H1 (cell line): ENCODE data around the gene AMHR2. TPM values are rescaled to one million over a fixed set of nuclear protein-coding genes. Genes with fewer than 3 reads are reported as not detected.

ENCODE experiments used
- CTCF ChIA-PET: fragments of 300-600 bp; sonication (Branson Sonifier 250); formaldehyde crosslinking; loops from one replicate; lab custom pipeline; 2021; ENCODE audit not compliant: partially characterized antibody; lab: Charles Lee
- POLR2A ChIA-PET: fragments of 300-600 bp; sonication (Branson Sonifier 250); formaldehyde crosslinking; loops from one replicate; lab custom pipeline; 2021; ENCODE audit warnings: inconsistent platforms; ENCODE audit not compliant: partially characterized antibody; lab: Charles Lee
- DNase-seq, 2 experiments: peaks; one replicate each; pipeline versions ENCODE4 v3.0.0 to v3.0.0-alpha.2; 2010 to 2022; ENCODE audit warnings: low spot score in 2 of 2, low read depth in 1 of 2, mixed read lengths in 1 of 2
- FAIRE-seq: peaks from 2 replicates; lab custom pipeline; 2011; peaks lifted over from hg19 to GRCh38; lab: Jason Lieb, UNC
- H2AFZ ChIP-seq: 2 replicates; pipeline ENCODE4 v1.8.1; 2012; ENCODE audit warnings: low read length, inconsistent platforms
- H2AK5ac ChIP-seq: 2 replicates; pipeline ENCODE4 v1.6.1; 2013; ENCODE audit warnings: low read depth, low read length
- H2BK120ac ChIP-seq: replicated peaks from 2 replicates; pipeline ENCODE3; 2013; ENCODE audit warnings: low read depth, low read length, inconsistent platforms
- H2BK12ac ChIP-seq: 2 replicates; pipeline ENCODE4 v1.6.1; 2013; ENCODE audit warnings: low read depth, low read length
- H2BK15ac ChIP-seq: 2 replicates; pipeline ENCODE4 v1.6.1; 2013; ENCODE audit warnings: low read length
- H2BK20ac ChIP-seq: 2 replicates; pipeline ENCODE4 v1.6.1; 2013; ENCODE audit warnings: low read length
- H2BK5ac ChIP-seq: 2 replicates; pipeline ENCODE4 v1.6.1; 2013; ENCODE audit warnings: low read depth, low read length
- H3K14ac ChIP-seq: 2 replicates; pipeline ENCODE4 v1.6.1; 2013; ENCODE audit warnings: inconsistent platforms; ENCODE audit not compliant: insufficient read length
- H3K18ac ChIP-seq: 2 replicates; pipeline ENCODE4 v1.6.1; 2013; ENCODE audit warnings: low read length; ENCODE audit errors: extremely low read depth
- H3K23ac ChIP-seq: 2 replicates; pipeline ENCODE4 v1.6.1; 2013; ENCODE audit warnings: inconsistent platforms; ENCODE audit not compliant: insufficient read length
- H3K23me2 ChIP-seq: 2 replicates; pipeline ENCODE4 v1.6.1; 2013; ENCODE audit warnings: low read depth, low read length
- H3K27ac ChIP-seq: 2 replicates; pipeline ENCODE4 v1.6.1; 2011; ENCODE audit warnings: low read depth, low read length, inconsistent platforms
- H3K27me3 ChIP-seq, 4 experiments: replicated peaks in 1 of 4; 1 replicate in 1 of 4; 2 replicates in 3 of 4; pipeline versions ENCODE4 v1.6.1 to v1.8.1; 2011 to 2013; ENCODE audit warnings: low read length in 3 of 4, mild to moderate bottlenecking in 3 of 4, inconsistent platforms in 2 of 4, mixed read lengths in 2 of 4, moderate library complexity in 1 of 4; ENCODE audit not compliant: control insufficient read depth in 3 of 4, insufficient read depth in 3 of 4; ENCODE audit errors: extremely low read depth in 1 of 4
- H3K36me3 ChIP-seq, 4 experiments: 2 replicates each; pipeline versions ENCODE4 v1.6.1 to v1.8.1; 2011 to 2013; ENCODE audit warnings: mild to moderate bottlenecking in 4 of 4, low read length in 3 of 4, moderate library complexity in 2 of 4, control low read depth in 1 of 4, inconsistent platforms in 1 of 4; ENCODE audit not compliant: insufficient read depth in 4 of 4, control insufficient read depth in 2 of 4
- H3K4ac ChIP-seq: replicated peaks from 2 replicates; pipeline ENCODE3; 2013; ENCODE audit warnings: low read length, low read depth, mixed read lengths, inconsistent platforms; ENCODE audit not compliant: insufficient read length
- H3K4me1 ChIP-seq, 4 experiments: replicated peaks in 1 of 4; 1 replicate in 1 of 4; 2 replicates in 3 of 4; pipeline versions ENCODE4 v1.6.1 to v1.8.1; 2011 to 2013; ENCODE audit warnings: low read length in 3 of 4, inconsistent platforms in 2 of 4, mixed read lengths in 1 of 4; ENCODE audit not compliant: insufficient read depth in 4 of 4, control insufficient read depth in 3 of 4
- H3K4me2 ChIP-seq, 2 experiments: 2 replicates each; pipeline versions ENCODE4 v1.6.1 to v1.8.1; 2011 to 2013; ENCODE audit warnings: low read depth in 2 of 2, low read length in 2 of 2, control low read depth in 1 of 2, inconsistent platforms in 1 of 2, mild to moderate bottlenecking in 1 of 2; ENCODE audit not compliant: insufficient read depth in 1 of 2
- H3K4me3 ChIP-seq, 4 experiments: fragments of 200-600, 300-600 bp in 1 of 4; sonication (generic), shearing (Covaris generic), sonication (Bioruptor Twin) in 1 of 4; 2 replicates each; pipeline versions ENCODE4 v1.5.1 to v1.8.1; 2011 to 2016; ENCODE audit warnings: low read length in 4 of 4, low read depth in 3 of 4, control low read depth in 2 of 4, inconsistent platforms in 2 of 4, mild to moderate bottlenecking in 2 of 4, mixed read lengths in 1 of 4, moderate library complexity in 1 of 4; ENCODE audit not compliant: insufficient read depth in 2 of 4; ENCODE audit errors: extremely low read depth in 1 of 4
- H3K56ac ChIP-seq: replicated peaks from 2 replicates; pipeline ENCODE3; 2013; ENCODE audit warnings: low read depth, mild to moderate bottlenecking, mixed read lengths, low read length, inconsistent platforms; ENCODE audit not compliant: insufficient read length
- H3K79me1 ChIP-seq: 2 replicates; pipeline ENCODE4 v1.6.1; 2013; ENCODE audit warnings: low read depth, low read length, control low read depth
- H3K79me2 ChIP-seq, 2 experiments: 2 replicates each; pipeline versions ENCODE4 v1.6.1 to v1.8.1; 2012 to 2013; ENCODE audit warnings: low read length in 2 of 2, mild to moderate bottlenecking in 2 of 2, inconsistent platforms in 1 of 2; ENCODE audit not compliant: insufficient read depth in 2 of 2, control insufficient read depth in 1 of 2
- H3K9ac ChIP-seq, 4 experiments: replicated peaks in 1 of 4; 1 replicate in 1 of 4; 2 replicates in 3 of 4; pipeline versions ENCODE4 v1.6.1 to v1.8.1; 2011 to 2013; ENCODE audit warnings: low read depth in 3 of 4, low read length in 3 of 4, control low read depth in 2 of 4, mild to moderate bottlenecking in 2 of 4, moderate library complexity in 2 of 4, inconsistent platforms in 1 of 4; ENCODE audit errors: extremely low read depth in 1 of 4
- H3K9me3 ChIP-seq, 2 experiments: 2 replicates each; pipeline versions ENCODE4 v1.6.1 to v1.8.1; 2012 to 2013; ENCODE audit warnings: mild to moderate bottlenecking in 2 of 2, moderate library complexity in 2 of 2, control low read depth in 1 of 2, inconsistent platforms in 1 of 2, low read depth in 1 of 2, low read length in 1 of 2, mixed read lengths in 1 of 2; ENCODE audit not compliant: insufficient read depth in 2 of 2
- H4K20me1 ChIP-seq, 2 experiments: replicated peaks in 1 of 2; 2 replicates each; pipeline versions ENCODE3 to v1.8.1; 2011 to 2013; ENCODE audit warnings: inconsistent platforms in 2 of 2, low read length in 2 of 2, mild to moderate bottlenecking in 1 of 2; ENCODE audit not compliant: insufficient read depth in 2 of 2, control insufficient read depth in 1 of 2
- H4K5ac ChIP-seq: 2 replicates; pipeline ENCODE4 v1.6.1; 2013; ENCODE audit warnings: low read length, low read depth, mixed read lengths, inconsistent platforms; ENCODE audit not compliant: insufficient read length
- H4K8ac ChIP-seq: 2 replicates; pipeline ENCODE4 v1.8.0; 2013; ENCODE audit warnings: mild to moderate bottlenecking, moderate library complexity, low read length, inconsistent platforms; ENCODE audit not compliant: insufficient read depth; ENCODE audit errors: extremely low read depth
- H4K91ac ChIP-seq: replicated peaks from 2 replicates; pipeline ENCODE3; 2013; ENCODE audit warnings: low read length, mixed read lengths, inconsistent platforms; ENCODE audit not compliant: insufficient read length
- EZH2 ChIP-seq: fragments of 200-600 bp; sonication (generic); IDR thresholded peaks from 2 replicates; pipeline ENCODE4 v1.7.1; 2012; ENCODE audit warnings: low read depth, mild to moderate bottlenecking, moderate library complexity, low read length, inconsistent platforms; ENCODE audit not compliant: severe bottlenecking
- JUND ChIP-seq: IDR thresholded peaks from 2 replicates; pipeline ENCODE4 v1.6.1; 2011; ENCODE audit warnings: mild to moderate bottlenecking, improper control_type of control experiment, low read length
- POLR2AphosphoS5 ChIP-seq: IDR thresholded peaks from 2 replicates; pipeline ENCODE4 v1.6.1; 2011; ENCODE audit warnings: low read depth, low read length
- WGBS, 2 experiments: shearing (Covaris generic) in 1 of 2; methylation state at CpG; one replicate each; pipeline versions ENCODE4 v1.1.6 to v1.1.7; 2013 to 2015; ENCODE audit warnings: low lambda C conversion rate in 2 of 2, mixed read lengths in 2 of 2, inconsistent platforms in 1 of 2, low coverage in 1 of 2, missing lambda C conversion rate in 1 of 2; ENCODE audit not compliant: insufficient replicate concordance in 2 of 2, insufficient coverage in 1 of 2, insufficient read length in 1 of 2; ENCODE audit errors: extremely low coverage in 1 of 2, missing lambda C conversion rate in 1 of 2; 5-methylcytosine and 5-hydroxymethylcytosine counted together
- polyA plus RNA-seq, 7 experiments: library from polyadenylated mRNA; depleted of rRNA in 3 of 7; stranded (reverse) in 5 of 7; unstranded in 2 of 7; fragments of >200 nt in 5 of 7; fragments of 200-250 nt in 2 of 7; gene quantifications; 1 replicate in 5 of 7; 2 replicates in 1 of 7; 4 replicates in 1 of 7; pipeline versions ENCODE4 v1.2.1 to v1.2.3, GENCODE V29; 2011 to 2013; ENCODE audit warnings: missing spikeins in 2 of 7, mixed read lengths in 2 of 7
- total RNA-seq: library from RNA; stranded (reverse); fragmentation: NEBNext Ultra II Directional; extraction: Animal tissue kit (Norgen Biotek cat#: 25700); gene quantifications from 2 replicates; pipeline ENCODE4 v1.2.1, GENCODE V29; 2021

AMHR2 gene
- total and polyA plus RNA-seq, 2 of the 8 experiments (the other 6 are each of a cell fraction or from before 2014, with no cell fraction given): 0.29 to 0.35 TPM

DNA sequence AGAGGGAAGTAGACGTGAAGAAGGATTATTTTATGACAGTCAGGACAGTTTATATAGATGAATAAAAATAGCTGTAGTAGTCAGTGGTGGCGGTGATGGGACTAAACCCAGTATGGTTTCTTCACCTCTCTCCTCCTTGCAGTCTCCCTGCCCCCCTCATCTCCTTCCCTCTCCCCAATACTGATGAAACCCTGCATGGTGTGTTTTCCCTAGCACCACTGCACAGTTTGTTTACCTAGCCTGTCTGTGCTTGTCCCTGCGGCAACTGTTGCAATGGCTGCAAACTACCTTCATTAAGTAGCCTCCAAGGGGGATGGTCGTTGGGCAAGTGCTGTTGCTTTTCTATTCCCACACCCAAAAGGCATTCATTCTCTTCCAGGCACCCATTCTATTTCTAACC lies 43.0 kb downstream of the AMHR2 start:
- H3K4me2 ChIP-seq: no peak overlapping the region
- no peak overlapping the region for H3K27ac ChIP-seq
- H2AFZ ChIP-seq: no peak overlapping the region
- H2BK5ac ChIP-seq: no peak overlapping the region; the same call in 1 of the 2 replicates
- no peak for FAIRE-seq
- no peaks in the 10 kb centered on the region for H3K9me3 ChIP-seq
- H3K4ac ChIP-seq: no peak overlapping the region
- no peak overlapping the region for H2BK20ac ChIP-seq
- H3K18ac ChIP-seq: no peak overlapping the region
- 89% methylated on average over 4 of the region's 4 CpGs; no CpG with 5 or more reads in 1 of the 2 experiments for WGBS, 2 experiments
- peaks cover 0 to 5% (median 0%) of the 10 kb centered on the region in 4 experiments; a peak in 2 of 7 replicates for H3K4me1 ChIP-seq
- H4K91ac ChIP-seq: no peak overlapping the region
- H3K23me2 ChIP-seq: no peaks in the 10 kb centered on the region; the same call in 1 of the 2 replicates
- H3K4me3 ChIP-seq: no peak overlapping the region
- no peak for TF ChIP-seq EZH2
- peak; percentile 32; the same call in 1 of the 2 replicates for TF ChIP-seq POLR2AphosphoS5
- no peak for TF ChIP-seq JUND
- TF ChIP-seq, all 59 proteins: peak for 1
- Histone ChIP-seq H3K36me3 (peaks cover 85 to 100% (median 92%) of the 10 kb centered on the region in 4 experiments), H2BK12ac (no peak overlapping the region), H2BK120ac (no peak overlapping the region), H3K14ac (no peak overlapping the region), H3K23ac (no peak overlapping the region), H2BK15ac (no peak overlapping the region), H4K5ac (no peak overlapping the region), H3K9ac (no peak overlapping the region), H3K56ac (no peak overlapping the region), H3K79me1 (peaks cover 7% of the 10 kb centered on the region), H4K8ac (no peak overlapping the region), H4K20me1 (peaks cover 36 to 43% of the 10 kb centered on the region in 2 experiments), H3K27me3 (no peaks in the 10 kb centered on the region), H3K79me2 (peaks cover 0 to 64% of the 10 kb centered on the region in 2 experiments; a peak in 2 of 4 replicates), H2AK5ac (no peak overlapping the region)
- CTCF ChIA-PET: interaction anchor here (1.5 to 6.4 kb wide), 2 partner anchors 8 to 36 kb away, joined by 3 to 57 read pairs; no protein-coding TSS in a partner anchor
- DNase-seq: no peak
- POLR2A ChIA-PET: interaction anchor here (1.1 to 67.0 kb wide), 3 partner anchors 1 to 40 kb away, joined by 3 to 3397 read pairs (median 3397); partner anchors contain the start of genes MAP3K12, NPFF, PCBP2 and PRR13
